Esophagus squamous epithelium (tissue), 4 donors: ENCODE measurements around the gene GALNT15.

Experiments
- CTCF ChIP-seq, 6 experiments: fragments of 450-650 bp in 4 of 6; fragments of 200-600 bp in 2 of 6; sonication (generic) in 2 of 6; IDR thresholded peaks; one replicate each; pipeline ENCODE4 v1.5.1; 2016 to 2019; ENCODE audit warnings: antibody characterized with exemption in 6 of 6, mild to moderate bottlenecking in 4 of 6, moderate library complexity in 4 of 6
- POLR2A ChIP-seq, 4 donors: fragments of 450-650 bp; IDR thresholded peaks; one replicate each; pipeline ENCODE4 v1.6.1; 2017; ENCODE audit warnings: antibody characterized with exemption in 4 of 4, mild to moderate bottlenecking in 4 of 4, moderate library complexity in 3 of 4

- TF ChIP-seq CTCF (IDR thresholded peaks at IDR 0.05) (no peak), POLR2A (IDR thresholded peaks at IDR 0.05) (no peak)
Observed at GRCh38 chr3:16222547-16222946, 48.1 kb downstream of the GALNT15 start.
